OCI-LY1 (cell line): ENCODE results near the gene HIRIP3.

ENCODE experiments used
- H2AFZ ChIP-seq: fragments of 200-600 bp; sonication (generic), shearing (Covaris generic); 2 replicates; pipeline ENCODE4 v1.6.0; 2014; ENCODE audit warnings: antibody characterized with exemption, mild to moderate bottlenecking, low read length
- H3F3A ChIP-seq: fragments of 200-600 bp; sonication (generic), shearing (Covaris generic); 2 replicates; pipeline ENCODE4 v1.6.0; 2014; ENCODE audit warnings: mild to moderate bottlenecking, antibody characterized with exemption, low read length, moderate library complexity; ENCODE audit not compliant: insufficient read depth
- H3K27ac ChIP-seq: fragments of 200-600 bp; sonication (generic); 2 replicates; pipeline ENCODE4 v1.5.1; 2014; ENCODE audit warnings: low read length, mixed run types, mild to moderate bottlenecking, low read depth; ENCODE audit not compliant: poor library complexity, severe bottlenecking
- H3K27me3 ChIP-seq: fragments of 200-600 bp; sonication (generic); 2 replicates; pipeline ENCODE4 v1.6.0; 2014; ENCODE audit warnings: antibody characterized with exemption, mild to moderate bottlenecking, low read length, moderate library complexity; ENCODE audit not compliant: insufficient read depth
- H3K36me3 ChIP-seq: fragments of 200-600 bp; sonication (generic); 2 replicates; pipeline ENCODE4 v1.6.1; 2014; ENCODE audit warnings: mild to moderate bottlenecking, antibody characterized with exemption, low read length, moderate library complexity, mixed read lengths; ENCODE audit not compliant: insufficient read depth
- H3K4me1 ChIP-seq: fragments of 200-600 bp; sonication (generic); 2 replicates; pipeline ENCODE4 v1.5.1; 2014; ENCODE audit warnings: mild to moderate bottlenecking, low read length, moderate library complexity; ENCODE audit not compliant: insufficient read depth, severe bottlenecking
- H3K4me2 ChIP-seq: fragments of 200-600 bp; sonication (generic), shearing (Covaris generic); 2 replicates; pipeline ENCODE4 v1.6.1; 2014; ENCODE audit warnings: low read length
- H3K4me3 ChIP-seq: fragments of 200-600 bp; sonication (generic); 2 replicates; pipeline ENCODE4 v1.5.1; 2014; ENCODE audit warnings: low read length, low read depth, mild to moderate bottlenecking, mixed read lengths; ENCODE audit not compliant: poor library complexity, severe bottlenecking
- H3K79me2 ChIP-seq: fragments of 200-600 bp; shearing (Covaris generic); 2 replicates; pipeline ENCODE4 v1.6.1; 2016; ENCODE audit warnings: mixed run types, low read length, mixed read lengths; ENCODE audit not compliant: insufficient read depth
- H3K9ac ChIP-seq: fragments of 200-600 bp; sonication (generic), shearing (Covaris generic); 2 replicates; pipeline ENCODE4 v1.6.1; 2014; ENCODE audit warnings: mild to moderate bottlenecking, low read length, mixed read lengths
- H3K9me2 ChIP-seq: fragments of 200-600 bp; sonication (generic), shearing (Covaris generic); 2 replicates; pipeline ENCODE4 v1.6.1; 2014; ENCODE audit warnings: low read depth, mild to moderate bottlenecking, low read length, mixed read lengths
- H3K9me3 ChIP-seq: fragments of 200-600 bp; shearing (Covaris generic); 2 replicates; pipeline ENCODE4 v1.6.1; 2014; ENCODE audit warnings: low read length, mixed read lengths
- H4K20me1 ChIP-seq: fragments of 200-600 bp; sonication (generic), shearing (Covaris generic); 2 replicates; pipeline ENCODE4 v1.6.0; 2016; ENCODE audit warnings: mild to moderate bottlenecking, low read length; ENCODE audit not compliant: insufficient read depth
- CTCF ChIP-seq: fragments of 200-600 bp; sonication (generic), shearing (Covaris generic); IDR thresholded peaks from 2 replicates; pipeline ENCODE4 v1.5.1; 2017; ENCODE audit warnings: mild to moderate bottlenecking, antibody characterized with exemption, low read length, moderate library complexity, mixed read lengths
- EZH2 ChIP-seq: fragments of 200-600 bp; sonication (generic), shearing (Covaris generic); IDR thresholded peaks from 2 replicates; pipeline ENCODE4 v1.8.0; 2017; ENCODE audit warnings: borderline replicate concordance, mixed run types, mild to moderate bottlenecking, antibody characterized with exemption, low read length, moderate library complexity, mixed read lengths

The HIRIP3 gene

GRCh38 chr16:30009085-30009862 lies 13.9 kb upstream of the HIRIP3 start:
- no peak overlapping the region for H2AFZ ChIP-seq

GRCh38 chr16:30007378-30007895 lies 12.0 kb upstream of the HIRIP3 start:
- no peaks in the 10 kb centered on the region for H3K79me2 ChIP-seq
- no peaks in the 10 kb centered on the region for H4K20me1 ChIP-seq
- H3K4me3 ChIP-seq: no peak overlapping the region
- H3K4me2 ChIP-seq: no peak overlapping the region
- no peaks in the 10 kb centered on the region for H3K4me1 ChIP-seq
- no peak overlapping the region for H3K27ac ChIP-seq
- peaks cover 17% of the 10 kb centered on the region for H3K36me3 ChIP-seq
- H3K9me2 ChIP-seq: no peaks in the 10 kb centered on the region
- no peak overlapping the region for H2AFZ ChIP-seq
- no peak overlapping the region for H3K9ac ChIP-seq
- no peaks in the 10 kb centered on the region for H3K9me3 ChIP-seq
- no peak for TF ChIP-seq CTCF
- peaks cover 4% of the 10 kb centered on the region for H3K27me3 ChIP-seq
- H3F3A ChIP-seq: no peaks in the 10 kb centered on the region

More at GRCh38 chr16:30009085-30009862, 13.9 kb upstream of the HIRIP3 start:
- H3K27ac ChIP-seq: no peak overlapping the region
- no peaks in the 10 kb centered on the region for H3F3A ChIP-seq
- H3K9ac ChIP-seq: no peak overlapping the region
- peaks cover 4% of the 10 kb centered on the region for H3K27me3 ChIP-seq
- H4K20me1 ChIP-seq: no peaks in the 10 kb centered on the region
- H3K9me2 ChIP-seq: no peaks in the 10 kb centered on the region
- no peaks in the 10 kb centered on the region for H3K4me1 ChIP-seq
- no peak for TF ChIP-seq CTCF
- no peak for TF ChIP-seq EZH2
- no peaks in the 10 kb centered on the region for H3K9me3 ChIP-seq
- H3K4me2 ChIP-seq: no peak overlapping the region
- no peaks in the 10 kb centered on the region for H3K79me2 ChIP-seq
- H3K4me3 ChIP-seq: no peak overlapping the region
- H3K36me3 ChIP-seq: peaks cover 9% of the 10 kb centered on the region

GRCh38 chr16:30006659-30007377 lies 11.4 kb upstream of the HIRIP3 start:
- H3K9me2 ChIP-seq: no peaks in the 10 kb centered on the region
- H3K36me3 ChIP-seq: peaks cover 17% of the 10 kb centered on the region
- H3K27ac ChIP-seq: no peak overlapping the region
- H3F3A ChIP-seq: no peaks in the 10 kb centered on the region
- H4K20me1 ChIP-seq: no peaks in the 10 kb centered on the region
- H3K4me3 ChIP-seq: no peak overlapping the region
- no peaks in the 10 kb centered on the region for H3K4me1 ChIP-seq
- H2AFZ ChIP-seq: no peak overlapping the region
- H3K4me2 ChIP-seq: no peak overlapping the region
- H3K9me3 ChIP-seq: no peaks in the 10 kb centered on the region
- H3K9ac ChIP-seq: no peak overlapping the region
- TF ChIP-seq CTCF (no peak), EZH2 (no peak)
- H3K79me2 ChIP-seq: no peaks in the 10 kb centered on the region
- H3K27me3 ChIP-seq: peaks cover 4% of the 10 kb centered on the region
